Measurements from ENCODE around the gene SOWAHA. TPM values are rescaled to one million over a fixed set of nuclear protein-coding genes. Genes with fewer than 3 reads are reported as not detected.

The SOWAHA gene
- polyA plus RNA-seq, 3 donors: not detected

- Histone ChIP-seq H3K9me3 (replicated peaks in 1 of 2; ENCODE audit: control insufficient read depth in 1 of 2, insufficient read depth in 1 of 2, low read length in 2 of 2) (peaks cover 3 to 9% of the 10 kb centered on the region in 2 donors), H3K4me1 (ENCODE audit: control insufficient read depth in 1 of 2, insufficient read depth in 2 of 2, low read length in 2 of 2) (peaks cover 15 to 17% of the 10 kb centered on the region in 2 donors), H3K27me3 (ENCODE audit: control insufficient read depth in 2 of 2, insufficient read depth in 2 of 2, low read length in 2 of 2) (peaks cover 34 to 54% of the 10 kb centered on the region in 2 donors), H3K4me3 (replicated peaks in 1 of 3; ENCODE audit: low read depth in 2 of 3, low read length in 3 of 3) (no peak overlapping the region), H3K79me2 (ENCODE audit: insufficient read depth, low read length) (no peaks in the 10 kb centered on the region), H3K9ac (ENCODE audit: insufficient read depth, low read length, poor library complexity, severe bottlenecking) (no peak overlapping the region), H3K4me2 (replicated peaks; ENCODE audit: extremely low read depth, low read length, poor library complexity, severe bottlenecking) (no peak overlapping the region), H3K27ac (ENCODE audit: low read depth in 1 of 2, low read length in 2 of 2) (no peak overlapping the region), H3K36me3 (replicated peaks in 1 of 2; ENCODE audit: control insufficient read depth in 1 of 2, insufficient read depth in 2 of 2, low read length in 2 of 2) (no peaks in the 10 kb centered on the region), H2AFZ (ENCODE audit: insufficient read depth, low read depth, low read length, poor library complexity, severe bottlenecking) (no peak overlapping the region), H4K20me1 (ENCODE audit: insufficient read depth, low read length) (no peaks in the 10 kb centered on the region)
- Mint-ChIP-seq H3K27ac (peak overlapping the region in 1 of 7 donors; percentile 60), H3K4me3 (no peak overlapping the region), H3K9me3 (peaks cover 0 to 11% (median 1%) of the 10 kb centered on the region in 7 donors), H3K4me1 (peaks cover 21% of the 10 kb centered on the region), H3K36me3 (peaks cover 3 to 4% of the 10 kb centered on the region in 2 donors), H3K27me3 (ENCODE audit: low read depth in 3 of 3) (peaks cover 52 to 71% (median 56%) of the 10 kb centered on the region in 3 donors)
- intact Hi-C loops (cut with micrococcal nuclease): no loop called here
- no peak for TF ChIP-seq CTCF (IDR thresholded peaks at IDR 0.05)
- WGBS (ENCODE audit: insufficient coverage): 90% methylated on average over 5 of the region's 5 CpGs
- DNase-seq: no peak
Measured at GRCh38 chr5:132774896-132775295, 38.2 kb upstream of the SOWAHA start.

GRCh38 chr5:132775476-132775961, 37.6 kb upstream of the SOWAHA start:
- no peak overlapping the region for H3K27ac Mint-ChIP-seq
- peaks cover 38 to 61% of the 10 kb centered on the region in 2 donors for H3K27me3 ChIP-seq (ENCODE audit: control insufficient read depth in 2 of 2, insufficient read depth in 2 of 2, low read length in 2 of 2)
- intact Hi-C loops (cut with micrococcal nuclease): no loop called here
- peaks cover 21% of the 10 kb centered on the region for H3K4me1 Mint-ChIP-seq
- DNase-seq: no peak
- TF ChIP-seq CTCF (IDR thresholded peaks at IDR 0.05): no peak
- no peak overlapping the region for H2AFZ ChIP-seq (ENCODE audit: insufficient read depth, low read depth, low read length, poor library complexity, severe bottlenecking)
- H3K27ac ChIP-seq (ENCODE audit: low read depth in 1 of 2, low read length in 2 of 2): no peak overlapping the region
- peaks cover 15 to 17% of the 10 kb centered on the region in 2 donors for H3K4me1 ChIP-seq (ENCODE audit: control insufficient read depth in 1 of 2, insufficient read depth in 2 of 2, low read length in 2 of 2)
- no peak overlapping the region for H3K4me3 ChIP-seq (replicated peaks in 1 of 3; ENCODE audit: low read depth in 2 of 3, low read length in 3 of 3)
- H3K27me3 Mint-ChIP-seq (ENCODE audit: low read depth in 3 of 3): peaks cover 57 to 72% (median 58%) of the 10 kb centered on the region in 3 donors
- peaks cover 0 to 11% (median 1%) of the 10 kb centered on the region in 7 donors for H3K9me3 Mint-ChIP-seq
- H3K9ac ChIP-seq (ENCODE audit: insufficient read depth, low read length, poor library complexity, severe bottlenecking): no peak overlapping the region
- H3K4me2 ChIP-seq (replicated peaks; ENCODE audit: extremely low read depth, low read length, poor library complexity, severe bottlenecking): no peak overlapping the region
- H4K20me1 ChIP-seq (ENCODE audit: insufficient read depth, low read length): no peaks in the 10 kb centered on the region
- H3K79me2 ChIP-seq (ENCODE audit: insufficient read depth, low read length): no peaks in the 10 kb centered on the region
- H3K36me3 Mint-ChIP-seq: peaks cover 3 to 4% of the 10 kb centered on the region in 2 donors
- no peaks in the 10 kb centered on the region for H3K36me3 ChIP-seq (replicated peaks in 1 of 2; ENCODE audit: control insufficient read depth in 1 of 2, insufficient read depth in 2 of 2, low read length in 2 of 2)
- peak overlapping the region; percentile 42 to 58 for H3K4me3 Mint-ChIP-seq
- WGBS (ENCODE audit: insufficient coverage): 91% methylated on average over 4 of the region's 7 CpGs
- peaks cover 3 to 9% of the 10 kb centered on the region in 2 donors for H3K9me3 ChIP-seq (replicated peaks in 1 of 2; ENCODE audit: control insufficient read depth in 1 of 2, insufficient read depth in 1 of 2, low read length in 2 of 2)

All from CD14-positive monocyte (primary cell).